Measurements from ENCODE around the gene EOGT. TPM values are rescaled to one million over a fixed set of nuclear protein-coding genes. Genes with fewer than 3 reads are reported as not detected.

The EOGT gene
- total RNA-seq, 1 donor from 2014 or later = 31.7 TPM

DNA sequence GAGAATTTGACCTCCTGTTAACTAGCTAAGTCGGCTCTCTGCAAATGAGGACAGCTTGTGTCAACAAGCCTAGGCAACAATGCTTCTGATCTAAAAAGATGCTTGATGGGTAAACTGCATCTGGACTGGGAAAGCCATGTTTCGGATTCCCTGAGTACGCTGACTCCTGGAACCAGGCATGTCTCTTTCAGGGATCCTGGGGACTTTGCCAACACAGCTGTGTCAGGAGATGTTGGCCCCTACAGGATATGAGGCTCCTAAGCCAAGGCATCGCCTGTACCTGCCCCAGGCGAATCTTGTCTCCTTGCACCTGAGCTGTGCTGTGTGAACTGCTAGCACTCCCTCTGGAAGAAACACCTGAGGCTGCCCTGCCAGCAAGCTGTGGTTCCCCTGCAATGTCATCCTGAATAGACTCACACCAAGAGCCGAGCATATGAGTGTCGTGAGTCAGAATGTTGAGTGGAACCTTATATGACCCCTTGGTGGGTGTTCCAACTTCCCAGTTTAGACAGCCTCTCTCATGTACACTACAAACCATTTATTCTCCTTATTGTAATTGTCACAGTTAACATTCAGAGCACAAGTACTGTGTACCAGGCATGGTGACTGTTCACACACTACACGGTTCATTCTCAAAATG is 17.0 kb downstream of the EOGT start:
- DNase-seq (ENCODE audit: extremely low spot score in 2 of 2) = no peak
- Histone ChIP-seq H3K36me3 (peaks cover 0 to 42% of the 10 kb centered on the region in 2 donors), H3K9me3 (no peaks in the 10 kb centered on the region), H3K4me3 (no peak overlapping the region), H3K27ac (no peak overlapping the region), H3K27me3 (no peaks in the 10 kb centered on the region), H3K4me1 (no peaks in the 10 kb centered on the region)
- TF ChIP-seq POLR2A (IDR thresholded peaks at IDR 0.05) = no peak
- TF ChIP-seq CTCF (IDR thresholded peaks at IDR 0.05) = no peak
- no peak for TF ChIP-seq POLR2AphosphoS5 (IDR thresholded peaks at IDR 0.05; ENCODE audit: insufficient read depth in 1 of 2, low read depth in 1 of 2)
- intact Hi-C loops (cut with DNase I) = no loop called here

- intact Hi-C loops (cut with DNase I) = no loop called here
- no peak overlapping the region for H3K27ac ChIP-seq
- TF ChIP-seq POLR2AphosphoS5 (IDR thresholded peaks at IDR 0.05; ENCODE audit: insufficient read depth in 1 of 2, low read depth in 1 of 2) (no peak), POLR2A (IDR thresholded peaks at IDR 0.05) (no peak), CTCF (IDR thresholded peaks at IDR 0.05) (no peak)
- DNase-seq (ENCODE audit: extremely low spot score in 2 of 2) = no peak
- H3K27me3 ChIP-seq = no peaks in the 10 kb centered on the region
- no peaks in the 10 kb centered on the region for H3K9me3 ChIP-seq
- H3K4me3 ChIP-seq = no peak overlapping the region
- no peaks in the 10 kb centered on the region for H3K4me1 ChIP-seq
- peaks cover 0 to 50% of the 10 kb centered on the region in 2 donors for H3K36me3 ChIP-seq
Observed at GRCh38 chr3:68988740-68989139, 24.7 kb downstream of the EOGT start.

DNA sequence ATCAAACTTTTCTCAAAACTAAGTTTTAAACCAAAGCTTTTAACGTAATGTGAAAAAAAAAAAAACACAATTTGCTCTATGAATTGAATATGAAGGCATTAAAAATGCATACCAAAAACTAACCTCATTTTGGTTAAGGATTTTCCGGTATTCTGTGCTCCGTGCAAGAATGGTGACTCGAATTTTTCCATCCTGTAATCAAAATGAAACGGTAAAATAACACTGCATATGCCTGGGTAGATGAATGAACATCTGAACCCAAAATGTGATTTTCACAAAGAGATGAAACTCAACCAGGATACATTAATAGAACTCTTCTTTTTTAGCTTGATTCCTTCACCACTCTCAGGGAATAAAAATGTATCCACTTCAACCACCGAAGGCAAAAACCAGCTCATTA is 26.2 kb downstream of the EOGT start:
- no peak for DNase-seq (ENCODE audit: extremely low spot score in 2 of 2)
- H3K36me3 ChIP-seq = peaks cover 0 to 51% of the 10 kb centered on the region in 2 donors
- intact Hi-C loops (cut with DNase I) = no loop called here
- no peak for TF ChIP-seq POLR2A (IDR thresholded peaks at IDR 0.05)
- no peak for TF ChIP-seq POLR2AphosphoS5 (IDR thresholded peaks at IDR 0.05; ENCODE audit: insufficient read depth in 1 of 2, low read depth in 1 of 2)
- TF ChIP-seq CTCF (IDR thresholded peaks at IDR 0.05) = no peak
- H3K4me3 ChIP-seq = no peak overlapping the region
- no peaks in the 10 kb centered on the region for H3K9me3 ChIP-seq
- H3K27me3 ChIP-seq = no peaks in the 10 kb centered on the region
- H3K27ac ChIP-seq = no peak overlapping the region
- H3K4me1 ChIP-seq = no peaks in the 10 kb centered on the region

DNA sequence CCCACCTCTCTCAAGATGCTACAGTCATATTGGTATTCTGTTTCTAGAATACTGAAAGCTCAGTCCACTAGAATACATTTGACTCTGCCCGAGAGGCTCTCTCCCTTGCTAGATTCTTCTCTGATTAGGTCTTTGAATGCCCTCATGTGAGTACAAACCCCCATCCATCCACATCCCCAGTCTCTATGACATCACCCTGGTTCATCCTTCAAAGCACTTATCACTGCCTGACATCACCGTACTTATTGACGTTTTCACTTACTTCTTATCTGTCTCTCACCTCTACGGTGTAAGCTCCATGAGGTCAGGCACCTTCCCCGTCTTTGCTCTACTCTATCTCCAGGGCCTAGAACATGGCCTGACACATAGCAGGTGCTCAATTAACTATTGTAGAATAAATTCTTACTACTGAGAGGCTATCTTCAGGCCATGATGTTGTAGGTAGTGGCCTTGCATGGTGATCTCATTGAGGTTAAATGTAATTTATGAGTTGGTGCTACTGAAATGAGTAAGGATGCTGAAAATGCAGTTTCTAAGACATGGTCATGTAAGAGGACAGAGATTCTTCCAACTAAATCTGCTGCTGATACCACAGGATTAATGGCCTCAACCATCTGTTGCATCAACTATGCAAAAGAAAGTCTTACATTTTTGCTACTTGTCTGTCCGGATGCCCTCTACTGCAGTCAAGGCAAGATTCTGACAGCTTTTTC is 26.8 kb downstream of the EOGT start:
- no peak overlapping the region for H3K4me3 ChIP-seq
- intact Hi-C loops (cut with DNase I) = no loop called here
- no peaks in the 10 kb centered on the region for H3K27me3 ChIP-seq
- no peaks in the 10 kb centered on the region for H3K9me3 ChIP-seq
- peaks cover 0 to 57% of the 10 kb centered on the region in 2 donors for H3K36me3 ChIP-seq
- no peaks in the 10 kb centered on the region for H3K4me1 ChIP-seq
- DNase-seq (ENCODE audit: extremely low spot score in 2 of 2) = no peak
- H3K27ac ChIP-seq = no peak overlapping the region
- no peak for TF ChIP-seq POLR2A (IDR thresholded peaks at IDR 0.05)
- TF ChIP-seq POLR2AphosphoS5 (IDR thresholded peaks at IDR 0.05; ENCODE audit: insufficient read depth in 1 of 2, low read depth in 1 of 2) = no peak
- TF ChIP-seq CTCF (IDR thresholded peaks at IDR 0.05) = no peak

Measured in vagina (tissue), 2 donors.